ENCODE data around the gene FAM98A.

- TF ChIP-seq, protein P1, sequence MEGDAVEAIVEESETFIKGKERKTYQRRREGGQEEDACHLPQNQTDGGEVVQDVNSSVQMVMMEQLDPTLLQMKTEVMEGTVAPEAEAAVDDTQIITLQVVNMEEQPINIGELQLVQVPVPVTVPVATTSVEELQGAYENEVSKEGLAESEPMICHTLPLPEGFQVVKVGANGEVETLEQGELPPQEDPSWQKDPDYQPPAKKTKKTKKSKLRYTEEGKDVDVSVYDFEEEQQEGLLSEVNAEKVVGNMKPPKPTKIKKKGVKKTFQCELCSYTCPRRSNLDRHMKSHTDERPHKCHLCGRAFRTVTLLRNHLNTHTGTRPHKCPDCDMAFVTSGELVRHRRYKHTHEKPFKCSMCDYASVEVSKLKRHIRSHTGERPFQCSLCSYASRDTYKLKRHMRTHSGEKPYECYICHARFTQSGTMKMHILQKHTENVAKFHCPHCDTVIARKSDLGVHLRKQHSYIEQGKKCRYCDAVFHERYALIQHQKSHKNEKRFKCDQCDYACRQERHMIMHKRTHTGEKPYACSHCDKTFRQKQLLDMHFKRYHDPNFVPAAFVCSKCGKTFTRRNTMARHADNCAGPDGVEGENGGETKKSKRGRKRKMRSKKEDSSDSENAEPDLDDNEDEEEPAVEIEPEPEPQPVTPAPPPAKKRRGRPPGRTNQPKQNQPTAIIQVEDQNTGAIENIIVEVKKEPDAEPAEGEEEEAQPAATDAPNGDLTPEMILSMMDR (conservative IDR thresholded peaks at IDR 0.05 in 1 of 2, IDR thresholded peaks at IDR 0.05 in 1 of 2; ENCODE audit: low read depth in 1 of 2, low read length in 2 of 2) = no peak
- TF ChIP-seq EZH2 (IDR thresholded peaks at IDR 0.05; ENCODE audit: low read length, missing control alignments) = no peak
Observed at GRCh38 chr2:33586766-33587165, 12.3 kb downstream of the FAM98A start.
